ENCODE measurements around the gene ARFGEF3.
"Not testable (repeated sequence)": the region's sequence is repeated elsewhere in the genome, so short reads cannot be mapped to it uniquely, and the experiment has no call there.

Gene ARFGEF3, protein sequence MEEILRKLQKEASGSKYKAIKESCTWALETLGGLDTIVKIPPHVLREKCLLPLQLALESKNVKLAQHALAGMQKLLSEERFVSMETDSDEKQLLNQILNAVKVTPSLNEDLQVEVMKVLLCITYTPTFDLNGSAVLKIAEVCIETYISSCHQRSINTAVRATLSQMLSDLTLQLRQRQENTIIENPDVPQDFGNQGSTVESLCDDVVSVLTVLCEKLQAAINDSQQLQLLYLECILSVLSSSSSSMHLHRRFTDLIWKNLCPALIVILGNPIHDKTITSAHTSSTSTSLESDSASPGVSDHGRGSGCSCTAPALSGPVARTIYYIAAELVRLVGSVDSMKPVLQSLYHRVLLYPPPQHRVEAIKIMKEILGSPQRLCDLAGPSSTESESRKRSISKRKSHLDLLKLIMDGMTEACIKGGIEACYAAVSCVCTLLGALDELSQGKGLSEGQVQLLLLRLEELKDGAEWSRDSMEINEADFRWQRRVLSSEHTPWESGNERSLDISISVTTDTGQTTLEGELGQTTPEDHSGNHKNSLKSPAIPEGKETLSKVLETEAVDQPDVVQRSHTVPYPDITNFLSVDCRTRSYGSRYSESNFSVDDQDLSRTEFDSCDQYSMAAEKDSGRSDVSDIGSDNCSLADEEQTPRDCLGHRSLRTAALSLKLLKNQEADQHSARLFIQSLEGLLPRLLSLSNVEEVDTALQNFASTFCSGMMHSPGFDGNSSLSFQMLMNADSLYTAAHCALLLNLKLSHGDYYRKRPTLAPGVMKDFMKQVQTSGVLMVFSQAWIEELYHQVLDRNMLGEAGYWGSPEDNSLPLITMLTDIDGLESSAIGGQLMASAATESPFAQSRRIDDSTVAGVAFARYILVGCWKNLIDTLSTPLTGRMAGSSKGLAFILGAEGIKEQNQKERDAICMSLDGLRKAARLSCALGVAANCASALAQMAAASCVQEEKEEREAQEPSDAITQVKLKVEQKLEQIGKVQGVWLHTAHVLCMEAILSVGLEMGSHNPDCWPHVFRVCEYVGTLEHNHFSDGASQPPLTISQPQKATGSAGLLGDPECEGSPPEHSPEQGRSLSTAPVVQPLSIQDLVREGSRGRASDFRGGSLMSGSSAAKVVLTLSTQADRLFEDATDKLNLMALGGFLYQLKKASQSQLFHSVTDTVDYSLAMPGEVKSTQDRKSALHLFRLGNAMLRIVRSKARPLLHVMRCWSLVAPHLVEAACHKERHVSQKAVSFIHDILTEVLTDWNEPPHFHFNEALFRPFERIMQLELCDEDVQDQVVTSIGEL (N-terminal part only)

DNA sequence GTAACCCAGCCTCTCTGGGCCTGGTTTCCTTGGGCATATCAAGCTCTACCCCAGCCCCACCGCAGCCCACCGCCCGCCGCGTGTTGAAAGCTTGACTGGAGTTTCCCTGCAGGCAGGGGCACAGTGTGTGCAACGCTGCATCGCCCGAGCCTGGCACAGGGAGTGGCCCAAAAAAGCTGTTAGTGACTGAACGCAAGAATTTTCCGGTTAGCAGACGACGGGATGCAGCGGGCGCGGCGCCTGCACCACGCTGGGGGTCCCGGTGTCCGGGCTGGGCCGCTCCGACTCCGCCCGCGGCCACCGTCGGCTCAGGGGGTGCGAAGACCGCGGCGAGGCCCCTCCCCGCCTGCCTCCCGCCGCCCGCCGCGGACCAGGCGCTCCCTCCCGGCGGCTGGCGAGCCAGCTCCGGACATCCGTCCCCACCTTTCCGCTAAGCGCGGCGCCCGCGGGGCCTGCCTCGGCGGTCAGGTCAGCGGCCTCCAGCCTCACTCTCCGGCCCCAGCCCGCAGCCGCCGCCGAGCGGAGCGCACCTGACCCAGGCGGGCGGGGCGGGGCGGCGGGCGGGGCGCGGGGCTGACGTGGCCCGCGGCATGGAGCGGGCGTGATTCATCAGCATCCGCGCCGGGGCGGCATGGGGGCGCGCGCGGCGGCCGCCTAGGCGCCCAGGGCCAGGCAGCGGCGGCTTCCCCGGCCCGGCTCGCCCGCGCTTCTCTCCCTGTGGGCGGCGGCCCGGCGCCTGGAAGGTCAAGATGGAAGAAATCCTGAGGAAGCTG lies at the start of gene ARFGEF3:
TSS of gene ARFGEF3 (plus strand) at position 602 of the 773 bp plus-strand sequence. CDS start at position 750, 148 bp downstream.
- no peak for DNase-seq (ENCODE audit: low read depth, low spot score)

DNA sequence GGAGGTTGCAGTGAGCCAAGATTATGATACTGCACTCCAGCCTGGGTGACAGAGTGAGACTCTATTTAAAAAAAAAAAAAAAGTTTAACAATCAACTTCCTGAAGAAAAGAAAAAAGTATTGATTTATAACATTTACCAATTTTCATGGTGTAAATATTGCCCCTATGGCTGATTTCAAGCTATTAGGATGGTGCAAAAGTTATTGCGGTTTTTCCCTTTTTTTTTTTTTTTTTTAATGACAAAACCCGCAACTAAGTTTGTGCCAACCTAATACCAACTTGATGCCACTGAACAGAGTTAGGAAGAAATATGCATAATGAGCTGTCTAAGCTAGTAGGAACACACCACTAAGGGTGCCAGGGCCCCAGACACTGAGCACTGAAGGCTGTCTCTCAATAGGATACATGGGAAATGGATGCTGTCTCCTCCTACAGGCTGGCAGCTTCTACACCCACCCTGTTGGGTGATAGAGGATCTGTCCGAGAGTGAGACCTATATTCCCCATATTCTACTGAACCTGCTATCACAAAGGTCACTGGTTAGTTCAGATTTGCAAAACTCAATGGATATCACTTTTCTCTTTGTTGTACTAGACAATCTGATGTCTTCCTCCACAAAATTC lies 48.0 kb upstream of the ARFGEF3 start:
- no peak for DNase-seq (ENCODE audit: low read depth, low spot score)

DNA sequence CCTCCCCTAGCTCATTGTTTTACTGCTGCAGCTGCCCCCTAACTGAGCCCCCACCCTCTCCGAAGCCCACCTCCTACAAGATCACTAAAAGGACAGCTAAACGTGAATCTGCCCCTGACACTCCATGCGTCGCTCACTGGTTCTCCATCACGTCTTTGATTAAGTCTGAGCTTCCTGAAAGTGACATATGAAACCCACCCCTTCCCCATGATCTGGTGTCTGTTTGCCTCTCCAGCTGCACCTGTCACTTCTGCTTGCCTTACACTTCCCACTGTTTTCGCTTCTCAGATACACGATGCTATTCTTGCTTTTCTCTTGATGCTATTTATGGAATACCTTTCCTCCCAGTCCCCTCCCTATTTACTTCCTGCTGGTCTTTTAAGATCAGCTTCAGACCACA lies 46.5 kb upstream of the ARFGEF3 start:
- DNase-seq (ENCODE audit: low read depth, low spot score): no peak

DNA sequence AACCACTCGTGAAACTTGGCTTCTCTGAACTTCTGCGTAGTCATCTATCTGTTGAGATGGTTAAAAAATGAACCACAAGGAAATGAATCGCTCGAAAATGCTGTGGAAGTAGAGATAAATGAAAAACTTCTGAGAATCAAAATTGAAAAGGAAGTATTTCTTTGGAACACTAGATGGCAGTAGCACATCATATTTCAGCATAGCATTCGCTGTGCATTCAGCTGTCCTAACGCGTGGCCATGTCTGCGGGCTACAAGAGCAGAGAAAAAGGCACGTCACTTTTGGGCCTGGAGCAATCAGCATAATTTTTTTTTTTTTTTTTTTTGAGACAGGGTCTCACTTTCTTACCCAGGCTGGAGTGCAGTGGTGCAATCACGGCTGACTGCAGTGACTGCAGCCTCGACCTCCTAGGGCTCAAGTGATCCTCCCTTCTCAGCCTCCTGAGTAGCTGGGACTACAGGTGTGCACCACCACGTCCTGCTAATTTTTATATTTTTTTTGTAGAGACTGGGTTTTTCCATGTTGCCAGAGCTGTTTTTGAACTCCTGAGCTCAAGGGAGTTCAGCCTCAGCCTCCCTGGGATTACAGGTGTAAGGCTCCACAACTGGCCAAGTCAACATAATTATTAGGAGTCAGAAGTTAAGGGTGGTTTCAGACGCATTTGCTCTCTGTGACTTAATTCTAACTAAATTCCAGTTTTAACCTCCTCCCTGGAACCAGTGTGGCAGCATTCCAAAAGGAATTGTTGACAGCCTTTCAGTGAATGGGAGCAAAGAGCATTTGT lies 45.7 kb upstream of the ARFGEF3 start:
- peak; percentile 33 for DNase-seq (ENCODE audit: low read depth, low spot score)

DNA sequence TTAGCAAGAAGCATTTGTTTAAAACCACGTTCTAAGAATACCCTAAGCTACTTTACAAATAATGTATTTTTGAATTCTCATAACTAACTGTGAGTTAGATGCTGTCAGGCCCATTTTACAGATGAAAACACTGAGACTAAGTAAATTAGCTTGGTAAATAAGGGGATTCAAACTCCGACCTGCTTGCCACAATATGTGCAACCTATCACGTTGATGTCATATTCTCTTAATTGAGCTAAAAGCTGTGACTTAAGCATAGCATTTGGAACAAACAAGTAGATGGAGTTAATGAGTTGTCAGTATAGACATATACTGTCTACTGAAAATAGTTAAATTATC lies 45.1 kb upstream of the ARFGEF3 start:
- no peak for DNase-seq (ENCODE audit: low read depth, low spot score)

DNA sequence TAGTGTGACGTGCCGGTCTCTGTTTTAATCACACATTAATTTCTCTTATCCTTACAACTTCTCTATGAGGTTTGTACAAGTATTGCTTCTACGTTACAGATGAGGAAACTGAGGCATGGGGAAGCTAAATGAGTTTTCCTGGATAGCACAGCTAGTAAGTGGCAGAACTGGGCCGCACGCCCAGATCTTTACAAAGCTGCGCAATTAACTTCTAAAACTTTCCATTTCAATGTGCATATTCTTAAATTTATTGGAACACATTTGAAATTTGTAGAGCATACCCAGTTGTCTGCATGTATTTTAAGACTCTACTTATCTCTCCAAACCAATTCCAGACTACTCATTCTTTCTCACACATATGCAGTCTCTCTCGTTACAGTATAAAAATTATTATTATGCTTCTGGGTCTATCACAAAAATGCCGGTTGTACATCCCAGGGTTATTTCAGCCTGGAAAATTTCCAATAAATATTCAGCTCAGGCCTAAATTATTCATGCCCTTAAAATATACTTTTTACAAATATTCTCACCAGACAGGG lies 44.3 kb upstream of the ARFGEF3 start:
- DNase-seq (ENCODE audit: low read depth, low spot score): no peak

DNA sequence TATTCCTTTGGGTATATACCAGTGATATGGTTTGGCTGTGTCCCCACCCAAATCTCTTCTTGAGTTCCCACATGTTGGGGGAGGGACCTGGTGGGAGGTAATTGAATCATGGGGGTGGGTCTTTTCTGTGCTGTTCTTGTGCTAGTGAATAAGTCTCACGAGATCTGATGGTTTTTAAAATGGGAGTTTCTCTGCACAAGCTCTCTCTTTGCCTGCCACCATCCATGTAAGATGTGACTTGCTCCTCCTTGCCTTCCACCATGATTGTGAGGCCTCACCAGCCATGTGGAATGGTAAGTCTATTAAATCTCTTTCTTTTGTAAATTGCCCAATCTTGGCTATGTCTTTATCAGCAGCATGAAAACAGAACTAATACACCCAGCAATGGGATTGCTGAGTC lies 42.5 kb upstream of the ARFGEF3 start:
- DNase-seq (ENCODE audit: low read depth, low spot score): not testable (repeated sequence)

DNA sequence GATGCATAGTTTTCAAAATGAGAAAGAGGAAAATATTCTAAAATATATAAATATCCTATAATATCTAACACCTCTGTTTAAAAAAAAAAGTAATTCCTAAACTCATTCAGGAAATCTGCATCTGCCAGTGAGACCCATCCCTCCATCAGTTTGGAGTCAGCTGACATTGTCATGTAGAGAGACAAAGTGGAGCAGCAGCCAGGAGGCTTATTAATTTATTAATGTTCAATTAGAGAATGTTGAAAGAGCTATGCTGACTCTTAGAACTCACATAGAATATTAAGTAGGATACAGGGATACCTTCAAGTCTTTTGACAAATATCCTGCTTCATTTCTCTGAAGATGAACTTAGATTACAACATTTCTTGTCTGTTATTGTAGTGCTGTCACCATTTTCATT lies 41.8 kb upstream of the ARFGEF3 start:
- DNase-seq (ENCODE audit: low read depth, low spot score): no peak

DNA sequence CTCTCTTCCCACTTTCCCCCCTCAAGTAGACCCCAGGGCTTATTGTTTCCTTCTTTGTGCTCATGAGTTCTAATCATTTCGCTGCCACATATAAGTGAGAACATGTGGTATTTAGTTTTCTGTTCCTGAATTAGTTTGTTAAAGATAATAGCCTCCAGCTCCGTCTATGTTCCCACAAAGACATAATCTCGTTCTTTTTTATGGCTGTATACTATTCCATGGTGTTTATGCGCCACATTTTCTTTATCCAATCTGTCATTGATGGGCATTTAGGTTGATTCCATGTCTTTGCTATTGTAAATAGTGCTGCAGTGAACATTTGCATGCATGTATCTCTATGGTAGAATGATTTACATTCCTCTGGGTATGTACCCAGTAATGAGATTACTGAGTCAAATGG lies 37.6 kb upstream of the ARFGEF3 start:
- DNase-seq (ENCODE audit: low read depth, low spot score): no peak

DNA sequence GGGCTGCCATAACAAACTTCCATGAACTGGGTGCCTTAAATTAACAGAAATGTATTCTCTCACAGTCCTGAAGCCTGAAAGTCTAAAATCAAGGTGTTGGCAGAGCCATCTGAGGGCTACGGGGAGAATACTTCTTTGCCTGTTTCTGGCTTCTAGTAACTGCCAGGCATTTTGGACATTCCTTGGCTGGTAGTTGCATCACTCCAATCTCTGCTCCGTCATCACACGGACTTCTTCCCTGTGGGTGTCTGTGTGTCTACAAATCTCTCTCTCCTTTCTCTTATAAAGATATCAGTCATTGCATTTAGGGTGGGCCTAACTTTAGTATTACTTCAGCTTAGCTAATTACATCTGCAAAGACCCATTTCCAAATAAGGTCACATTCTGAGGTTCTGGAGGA lies 33.6 kb upstream of the ARFGEF3 start:
- no peak for DNase-seq (ENCODE audit: low read depth, low spot score)

DNA sequence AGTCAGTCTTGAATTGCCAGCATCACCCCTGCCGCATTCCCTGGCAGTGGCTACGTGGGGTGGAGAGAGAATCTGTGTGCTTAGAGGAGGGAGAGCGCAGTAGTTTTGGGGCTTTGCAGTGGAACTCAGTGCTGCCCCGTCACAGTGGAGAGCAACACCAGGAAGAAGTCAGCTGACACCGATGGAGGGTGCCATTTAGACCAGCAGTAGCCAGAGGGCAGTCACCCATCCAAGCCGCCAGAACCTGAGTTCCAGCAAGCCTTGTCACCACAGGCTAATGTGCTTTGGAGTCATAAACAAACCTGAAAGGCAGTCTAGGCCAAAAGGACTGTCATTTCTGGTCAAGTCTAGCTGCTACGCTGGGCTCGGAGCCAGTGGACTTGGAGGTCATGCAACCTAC lies 32.5 kb upstream of the ARFGEF3 start:
- DNase-seq (ENCODE audit: low read depth, low spot score): no peak

DNA sequence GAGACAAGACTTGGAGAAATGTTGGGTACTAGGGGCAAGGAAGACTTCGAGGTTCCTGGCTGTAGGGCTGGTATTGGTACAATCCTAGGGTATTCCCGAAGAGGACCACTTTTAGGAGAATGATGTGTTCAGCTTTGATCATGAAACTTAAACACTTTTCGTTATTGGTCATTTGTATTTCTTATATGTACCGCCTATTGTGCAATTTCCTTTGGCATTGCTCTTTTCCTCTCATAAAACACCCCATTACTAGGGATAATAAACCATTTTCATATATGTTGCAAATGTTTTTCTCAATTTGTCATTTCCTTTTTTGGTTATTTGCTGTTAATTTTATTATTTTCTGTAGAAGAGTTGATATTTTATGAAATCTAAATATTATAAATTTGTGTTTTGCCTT lies 18.9 kb upstream of the ARFGEF3 start:
- DNase-seq (ENCODE audit: low read depth, low spot score): no peak

DNA sequence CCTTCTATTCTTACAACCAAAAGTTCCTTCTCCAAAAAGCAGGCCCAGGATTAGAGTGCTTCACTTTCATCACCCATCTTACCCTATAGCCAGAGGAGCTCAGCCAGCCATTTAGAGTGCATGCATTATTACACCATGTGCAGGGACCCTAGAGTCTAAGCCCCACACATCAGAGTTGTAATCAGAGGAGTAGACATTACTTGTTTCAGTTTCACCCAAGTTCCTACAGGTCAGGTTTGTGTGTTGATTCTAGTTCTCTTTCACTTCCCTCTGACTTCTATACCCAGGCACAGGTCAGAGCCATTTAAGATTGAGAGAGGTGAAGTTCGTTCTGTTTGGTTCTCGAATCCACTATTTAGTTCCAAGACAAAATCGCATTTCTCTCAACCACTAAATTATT lies 16.3 kb upstream of the ARFGEF3 start:
- no peak for DNase-seq (ENCODE audit: low read depth, low spot score)

DNA sequence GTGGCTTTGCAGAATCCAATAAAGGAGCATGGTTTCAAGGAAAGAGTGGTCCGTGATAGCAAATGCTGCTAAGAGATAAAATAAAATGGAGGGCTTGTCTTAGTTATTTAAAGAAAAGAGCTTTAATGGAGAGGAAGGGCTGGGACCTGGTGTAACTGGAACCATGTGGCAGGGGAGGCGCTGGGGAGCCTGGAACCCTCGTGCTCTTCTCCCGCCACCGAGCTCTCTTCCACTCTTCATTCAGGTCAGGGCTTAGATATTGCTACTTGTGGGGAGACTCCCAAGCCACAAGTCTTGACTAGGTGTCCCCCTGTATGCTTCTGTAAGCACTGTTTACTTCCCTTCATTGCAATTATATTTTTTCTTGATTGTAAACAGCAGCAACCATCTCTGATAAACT lies 15.2 kb upstream of the ARFGEF3 start:
- DNase-seq (ENCODE audit: low read depth, low spot score): no peak

DNA sequence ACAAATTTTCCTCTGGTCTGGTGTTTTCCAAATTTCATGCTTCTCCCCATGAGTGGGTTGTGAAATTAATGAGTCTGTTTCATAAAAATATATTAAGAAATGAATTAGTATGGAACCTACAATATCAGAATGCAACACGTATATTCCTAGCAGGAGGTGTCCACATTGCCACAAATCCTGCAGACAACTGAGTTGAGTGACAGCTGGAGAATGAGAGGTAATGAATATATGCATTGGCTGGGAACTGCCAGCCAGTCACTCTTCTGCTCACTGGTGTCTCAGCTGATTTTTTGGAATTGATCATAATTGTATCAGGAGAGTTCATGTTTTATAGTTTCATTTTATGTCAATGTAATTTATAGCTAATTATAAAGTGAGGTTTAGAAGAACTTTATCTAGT lies 6.3 kb upstream of the ARFGEF3 start:
- no peak for DNase-seq (ENCODE audit: low read depth, low spot score)

DNA sequence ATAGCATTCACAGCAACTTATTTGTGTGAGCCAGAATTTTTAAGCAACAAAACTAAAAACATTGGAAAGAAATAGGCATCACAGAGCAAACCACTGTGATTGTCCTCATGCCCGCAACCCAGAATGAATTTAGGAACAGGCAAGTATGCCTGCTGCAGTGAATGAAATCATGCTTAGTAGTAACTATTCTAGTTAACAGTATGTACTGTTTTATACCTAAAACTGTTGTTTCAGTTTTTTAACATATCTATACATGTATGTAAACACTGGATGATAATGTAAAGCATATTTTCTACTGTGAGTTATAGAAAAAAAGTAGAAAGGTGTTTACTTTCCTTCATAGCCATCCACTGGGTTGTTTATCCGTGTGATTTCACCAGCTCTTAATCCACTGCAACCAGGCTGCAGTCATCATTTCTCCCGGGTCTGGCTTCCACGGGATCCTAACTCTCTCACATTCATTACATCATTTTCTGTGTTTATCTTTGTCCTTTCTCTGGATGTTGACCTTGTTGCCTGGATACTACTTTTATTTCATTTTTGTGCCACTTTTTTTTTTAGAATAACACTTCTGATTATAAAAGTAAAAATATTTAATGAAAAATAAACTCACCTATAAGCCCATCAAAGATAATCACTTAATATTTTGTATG lies 3.6 kb upstream of the ARFGEF3 start:
- no peak for DNase-seq (ENCODE audit: low read depth, low spot score)

DNA sequence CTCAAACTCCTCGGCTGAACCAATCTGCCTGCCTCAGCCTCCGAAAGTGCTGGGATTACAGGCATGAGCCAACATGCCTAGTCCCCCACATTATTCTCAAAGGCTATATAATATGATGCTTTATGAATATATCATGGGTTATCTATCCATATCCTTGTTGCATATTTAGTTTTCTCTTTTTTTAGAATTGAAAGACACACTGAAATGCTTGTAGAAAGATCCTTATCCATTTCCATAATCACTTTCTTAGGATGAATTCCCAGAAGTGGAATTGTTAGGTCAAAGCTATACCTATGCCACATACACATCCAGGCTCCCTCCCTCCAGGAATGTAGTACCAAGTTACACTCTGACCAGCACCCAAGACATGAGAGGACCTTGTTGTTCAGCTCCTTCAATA lies 2.5 kb upstream of the ARFGEF3 start:
- no peak for DNase-seq (ENCODE audit: low read depth, low spot score)

DNA sequence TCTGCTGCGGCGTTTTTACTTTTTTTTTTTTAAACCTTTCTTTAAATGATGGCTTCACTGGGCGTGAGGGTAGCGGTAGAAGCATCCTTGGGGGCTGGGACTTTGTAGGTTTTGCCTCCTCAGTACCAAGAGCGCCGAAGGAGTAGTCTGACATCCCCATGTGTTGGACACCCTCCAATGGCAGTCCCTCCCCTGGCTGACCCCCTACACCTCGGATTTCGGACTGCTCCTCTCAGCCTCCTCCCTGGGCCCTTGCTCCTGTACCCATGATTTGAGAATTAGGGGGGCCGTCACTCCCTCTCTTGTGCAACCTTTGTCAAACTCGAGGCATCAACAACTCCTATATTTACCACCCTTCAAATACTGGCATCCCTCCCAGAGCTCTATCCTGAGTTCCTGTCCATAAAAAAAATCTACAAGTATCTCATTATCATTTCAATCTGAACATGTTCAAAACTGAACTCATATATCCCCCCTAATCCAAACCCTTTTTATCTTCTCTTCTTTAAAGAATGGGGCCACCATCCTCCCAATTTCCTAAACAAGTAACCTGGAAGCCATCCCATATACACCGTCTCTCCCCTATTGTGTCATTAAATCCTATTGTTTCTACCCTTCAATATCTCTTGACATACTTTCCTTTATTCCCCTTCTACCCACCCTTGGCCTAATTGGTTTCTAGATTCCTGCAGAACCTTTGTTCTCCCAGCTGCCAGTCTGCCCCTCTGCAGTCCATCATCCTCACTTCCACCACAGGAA lies 1.2 kb upstream of the ARFGEF3 start:
- DNase-seq (ENCODE audit: low read depth, low spot score): no peak

DNA sequence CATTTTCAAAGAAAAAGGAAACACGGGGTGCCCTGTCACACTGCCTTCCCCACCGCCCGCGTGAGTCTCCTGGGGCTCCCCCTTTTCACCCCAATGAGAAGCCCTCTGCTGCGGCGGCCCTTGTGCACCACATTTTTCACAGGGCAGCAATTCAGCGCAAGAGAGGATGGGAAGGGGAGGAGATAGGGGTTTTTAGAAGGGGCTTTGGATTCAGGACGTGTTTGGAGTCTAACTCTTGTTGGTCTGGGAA lies 726 bp upstream of the ARFGEF3 start:
- no peak for DNase-seq (ENCODE audit: low read depth, low spot score)

Measured in brain pericyte (primary cell).